Measurements from ENCODE around the gene PLAAT3.
"Not testable (repeated sequence)": the region's sequence is repeated elsewhere in the genome, so short reads cannot be mapped to it uniquely, and the experiment has no call there.

PLAAT3 gene

GRCh38 chr11:63548178-63548577 lies 66.1 kb downstream of the PLAAT3 start:
- H3K4me1 ChIP-seq (ENCODE audit: insufficient read depth, low read length, severe bottlenecking), result no peaks in the 10 kb centered on the region
- no peaks in the 10 kb centered on the region; the same call in 1 of the 2 replicates for H3K27me3 ChIP-seq (ENCODE audit: insufficient read depth, low read length)
- no peak for TF ChIP-seq CTCF (IDR thresholded peaks at IDR 0.05; ENCODE audit: low read length)
- TF ChIP-seq EZH2 (IDR thresholded peaks at IDR 0.05; ENCODE audit: borderline replicate concordance, low read length), result no peak
- no peaks in the 10 kb centered on the region for H3F3A ChIP-seq (ENCODE audit: insufficient read depth, low read length)
- H3K4me3 ChIP-seq (ENCODE audit: low read depth, low read length, poor library complexity, severe bottlenecking), result no peak overlapping the region
- H4K20me1 ChIP-seq (ENCODE audit: insufficient read depth, low read length), result no peaks in the 10 kb centered on the region
- H2AFZ ChIP-seq (ENCODE audit: low read length), result no peak overlapping the region
- no peak overlapping the region for H3K4me2 ChIP-seq (ENCODE audit: low read length)
- no peaks in the 10 kb centered on the region for H3K9me2 ChIP-seq (ENCODE audit: low read depth, low read length)
- no peak overlapping the region for H3K9ac ChIP-seq (ENCODE audit: low read length)
- no peaks in the 10 kb centered on the region for H3K36me3 ChIP-seq (ENCODE audit: insufficient read depth, low read length)
- no peaks in the 10 kb centered on the region for H3K9me3 ChIP-seq (ENCODE audit: low read length)
- H3K27ac ChIP-seq (ENCODE audit: low read depth, low read length, poor library complexity, severe bottlenecking), result no peak overlapping the region
- H3K79me2 ChIP-seq (ENCODE audit: insufficient read depth, low read length), result no peaks in the 10 kb centered on the region

GRCh38 chr11:63547061-63547460 lies 67.2 kb downstream of the PLAAT3 start:
- H3K4me2 ChIP-seq (ENCODE audit: low read length), result no peak overlapping the region
- H3K36me3 ChIP-seq (ENCODE audit: insufficient read depth, low read length), result no peaks in the 10 kb centered on the region
- H3K79me2 ChIP-seq (ENCODE audit: insufficient read depth, low read length), result no peaks in the 10 kb centered on the region
- H4K20me1 ChIP-seq (ENCODE audit: insufficient read depth, low read length), result no peaks in the 10 kb centered on the region
- H3K9me2 ChIP-seq (ENCODE audit: low read depth, low read length), result no peaks in the 10 kb centered on the region
- no peak overlapping the region for H3K27ac ChIP-seq (ENCODE audit: low read depth, low read length, poor library complexity, severe bottlenecking)
- no peaks in the 10 kb centered on the region; the same call in 1 of the 2 replicates for H3K27me3 ChIP-seq (ENCODE audit: insufficient read depth, low read length)
- no peak overlapping the region for H3K4me3 ChIP-seq (ENCODE audit: low read depth, low read length, poor library complexity, severe bottlenecking)
- H3K4me1 ChIP-seq (ENCODE audit: insufficient read depth, low read length, severe bottlenecking), result no peaks in the 10 kb centered on the region
- TF ChIP-seq EZH2 (IDR thresholded peaks at IDR 0.05; ENCODE audit: borderline replicate concordance, low read length), result no peak
- no peak for TF ChIP-seq CTCF (IDR thresholded peaks at IDR 0.05; ENCODE audit: low read length)
- H3F3A ChIP-seq (ENCODE audit: insufficient read depth, low read length), result no peaks in the 10 kb centered on the region
- no peaks in the 10 kb centered on the region for H3K9me3 ChIP-seq (ENCODE audit: low read length)
- no peak overlapping the region for H2AFZ ChIP-seq (ENCODE audit: low read length)
- H3K9ac ChIP-seq (ENCODE audit: low read length), result no peak overlapping the region

GRCh38 chr11:63543711-63544110 lies 70.5 kb downstream of the PLAAT3 start:
- no peaks in the 10 kb centered on the region; the same call in 1 of the 2 replicates for H3K27me3 ChIP-seq (ENCODE audit: insufficient read depth, low read length)
- TF ChIP-seq CTCF (IDR thresholded peaks at IDR 0.05; ENCODE audit: low read length) (no peak), EZH2 (IDR thresholded peaks at IDR 0.05; ENCODE audit: borderline replicate concordance, low read length) (no peak)
- H2AFZ ChIP-seq (ENCODE audit: low read length), result no peak overlapping the region
- no peaks in the 10 kb centered on the region for H3K9me2 ChIP-seq (ENCODE audit: low read depth, low read length)
- H3K4me3 ChIP-seq (ENCODE audit: low read depth, low read length, poor library complexity, severe bottlenecking), result no peak overlapping the region
- H3K4me2 ChIP-seq (ENCODE audit: low read length), result no peak overlapping the region
- no peak overlapping the region for H3K9ac ChIP-seq (ENCODE audit: low read length)
- no peaks in the 10 kb centered on the region for H3K36me3 ChIP-seq (ENCODE audit: insufficient read depth, low read length)
- H4K20me1 ChIP-seq (ENCODE audit: insufficient read depth, low read length), result no peaks in the 10 kb centered on the region
- H3K27ac ChIP-seq (ENCODE audit: low read depth, low read length, poor library complexity, severe bottlenecking), result no peak overlapping the region
- no peaks in the 10 kb centered on the region for H3F3A ChIP-seq (ENCODE audit: insufficient read depth, low read length)
- H3K9me3 ChIP-seq (ENCODE audit: low read length), result no peaks in the 10 kb centered on the region
- H3K79me2 ChIP-seq (ENCODE audit: insufficient read depth, low read length), result no peaks in the 10 kb centered on the region
- no peaks in the 10 kb centered on the region for H3K4me1 ChIP-seq (ENCODE audit: insufficient read depth, low read length, severe bottlenecking)

GRCh38 chr11:63542506-63542905 lies 71.7 kb downstream of the PLAAT3 start:
- H3K79me2 ChIP-seq (ENCODE audit: insufficient read depth, low read length); H2AFZ ChIP-seq (ENCODE audit: low read length); H3K27ac ChIP-seq (ENCODE audit: low read depth, low read length, poor library complexity, severe bottlenecking); H4K20me1 ChIP-seq (ENCODE audit: insufficient read depth, low read length); H3K4me3 ChIP-seq (ENCODE audit: low read depth, low read length, poor library complexity, severe bottlenecking); H3F3A ChIP-seq (ENCODE audit: insufficient read depth, low read length); H3K4me1 ChIP-seq (ENCODE audit: insufficient read depth, low read length, severe bottlenecking); H3K36me3 ChIP-seq (ENCODE audit: insufficient read depth, low read length); H3K9me2 ChIP-seq (ENCODE audit: low read depth, low read length); H3K9me3 ChIP-seq (ENCODE audit: low read length); H3K9ac ChIP-seq (ENCODE audit: low read length); H3K27me3 ChIP-seq (ENCODE audit: insufficient read depth, low read length); H3K4me2 ChIP-seq (ENCODE audit: low read length): not testable (repeated sequence)
